Breast epithelium (tissue), 4 donors: Measurements from ENCODE around the gene KRT36. TPM values are rescaled to one million over a fixed set of nuclear protein-coding genes. Genes with fewer than 3 reads are reported as not detected.

Experiments
- DNase-seq, 2 donors: peaks; one replicate each; pipeline ENCODE4 v3.0.0-alpha.2; 2019; ENCODE audit warnings: low spot score in 2 of 2
- H3K27ac ChIP-seq, 2 donors: fragments of 200-600 bp; sonication (generic) in 1 of 2; one replicate each; pipeline ENCODE4 v1.5.1; 2016 to 2019; ENCODE audit warnings: mild to moderate bottlenecking in 1 of 2
- H3K27me3 ChIP-seq, 2 donors: fragments of 200-600 bp; sonication (generic) in 1 of 2; one replicate each; pipeline versions ENCODE4 v1.5.1 to v1.6.0; 2017 to 2019; ENCODE audit warnings: control low read depth in 1 of 2, mild to moderate bottlenecking in 1 of 2
- H3K36me3 ChIP-seq: fragments of 200-600 bp; one replicate; pipeline ENCODE4 v1.5.1; 2019
- H3K4me1 ChIP-seq, 2 donors: fragments of 200-600 bp; sonication (generic); one replicate each; pipeline ENCODE4 v1.5.1; 2016 to 2019; ENCODE audit warnings: control low read depth in 1 of 2
- H3K4me3 ChIP-seq, 3 donors: fragments of 200-600 bp; sonication (generic); 1 replicate in 2 of 3; 2 replicates in 1 of 3; pipeline ENCODE4 v1.5.1; 2016 to 2019; ENCODE audit warnings: mild to moderate bottlenecking in 3 of 3, moderate library complexity in 2 of 3
- H3K9me3 ChIP-seq, 2 donors: fragments of 200-600 bp; sonication (generic) in 1 of 2; one replicate each; pipeline ENCODE4 v1.5.1; 2016 to 2019; ENCODE audit warnings: control low read depth in 1 of 2
- POLR2A ChIP-seq: fragments of 450-650 bp; IDR thresholded peaks from one replicate; pipeline ENCODE4 v1.6.1; 2016; ENCODE audit warnings: antibody characterized with exemption, mild to moderate bottlenecking, moderate library complexity
- POLR2AphosphoS5 ChIP-seq, 3 donors: sonication (generic); formaldehyde crosslinking; IDR thresholded peaks; one replicate each; pipeline ENCODE4 v1.6.1; 2017; ENCODE audit warnings: antibody characterized with exemption in 3 of 3
- intact Hi-C: fragments of 100-400 bp; cut with DNase I; formaldehyde crosslinking; loops from one replicate; pipeline ENCODE4 v1.15.1; 2023; ENCODE audit warnings: low total_unique reads
- total RNA-seq, 3 donors: library from RNA; depleted of rRNA; stranded (reverse); fragments of >200 nt; gene quantifications; one replicate each; pipeline ENCODE4 v1.1.0, GENCODE V29; 2016
- TF ChIP-seq, protein P1 (sequence below), 3 donors: fragments of 450-650 bp; IDR thresholded peaks; one replicate each; pipeline ENCODE4 v1.5.1; 2016 to 2017; ENCODE audit warnings: antibody characterized with exemption in 3 of 3, mild to moderate bottlenecking in 3 of 3, moderate library complexity in 3 of 3

Gene KRT36
- total RNA-seq, 3 donors from 2014 or later = not detected

GRCh38 chr17:41455236-41455635, 34.5 kb downstream of the KRT36 start:
- Histone ChIP-seq H3K4me1 (no peaks in the 10 kb centered on the region), H3K9me3 (no peaks in the 10 kb centered on the region), H3K4me3 (no peak overlapping the region), H3K27me3 (no peaks in the 10 kb centered on the region), H3K36me3 (no peaks in the 10 kb centered on the region), H3K27ac (no peak overlapping the region)
- intact Hi-C loops = no loop called here
- TF ChIP-seq POLR2AphosphoS5 (IDR thresholded peaks at IDR 0.05) (no peak), POLR2A (no peak)
- TF ChIP-seq, protein P1, sequence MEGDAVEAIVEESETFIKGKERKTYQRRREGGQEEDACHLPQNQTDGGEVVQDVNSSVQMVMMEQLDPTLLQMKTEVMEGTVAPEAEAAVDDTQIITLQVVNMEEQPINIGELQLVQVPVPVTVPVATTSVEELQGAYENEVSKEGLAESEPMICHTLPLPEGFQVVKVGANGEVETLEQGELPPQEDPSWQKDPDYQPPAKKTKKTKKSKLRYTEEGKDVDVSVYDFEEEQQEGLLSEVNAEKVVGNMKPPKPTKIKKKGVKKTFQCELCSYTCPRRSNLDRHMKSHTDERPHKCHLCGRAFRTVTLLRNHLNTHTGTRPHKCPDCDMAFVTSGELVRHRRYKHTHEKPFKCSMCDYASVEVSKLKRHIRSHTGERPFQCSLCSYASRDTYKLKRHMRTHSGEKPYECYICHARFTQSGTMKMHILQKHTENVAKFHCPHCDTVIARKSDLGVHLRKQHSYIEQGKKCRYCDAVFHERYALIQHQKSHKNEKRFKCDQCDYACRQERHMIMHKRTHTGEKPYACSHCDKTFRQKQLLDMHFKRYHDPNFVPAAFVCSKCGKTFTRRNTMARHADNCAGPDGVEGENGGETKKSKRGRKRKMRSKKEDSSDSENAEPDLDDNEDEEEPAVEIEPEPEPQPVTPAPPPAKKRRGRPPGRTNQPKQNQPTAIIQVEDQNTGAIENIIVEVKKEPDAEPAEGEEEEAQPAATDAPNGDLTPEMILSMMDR (IDR thresholded peaks at IDR 0.05) = no peak
- no peak for DNase-seq

DNA sequence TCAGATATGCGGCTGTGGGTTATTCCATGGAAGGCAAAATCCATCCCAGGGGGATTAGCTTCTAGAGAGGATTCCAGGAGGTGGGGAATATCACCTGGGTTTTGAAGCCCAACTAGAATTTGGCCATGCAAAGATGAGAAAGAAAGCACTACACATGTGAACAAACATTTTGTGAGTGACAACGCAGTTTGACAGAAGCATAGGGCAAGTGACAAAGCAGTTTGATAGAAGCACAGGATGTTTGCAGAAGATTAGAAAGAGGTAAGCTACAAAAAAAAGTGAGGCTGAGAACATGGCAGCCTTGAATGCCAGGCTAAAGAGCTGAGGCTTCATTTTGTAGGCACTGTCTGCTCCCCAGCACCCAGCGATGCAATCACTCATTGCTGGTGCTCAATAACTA, 36.6 kb downstream of the KRT36 start:
- Histone ChIP-seq H3K9me3 (no peaks in the 10 kb centered on the region), H3K4me1 (no peaks in the 10 kb centered on the region), H3K36me3 (no peaks in the 10 kb centered on the region), H3K27me3 (no peaks in the 10 kb centered on the region), H3K27ac (no peak overlapping the region), H3K4me3 (no peak overlapping the region)
- intact Hi-C loops = no loop called here
- TF ChIP-seq, protein P1 (IDR thresholded peaks at IDR 0.05) = no peak
- TF ChIP-seq POLR2AphosphoS5 (IDR thresholded peaks at IDR 0.05) (no peak), POLR2A (no peak)
- no peak for DNase-seq

- H3K9me3 ChIP-seq = no peaks in the 10 kb centered on the region
- no peak for DNase-seq
- H3K27me3 ChIP-seq = no peaks in the 10 kb centered on the region
- H3K27ac ChIP-seq = no peak overlapping the region
- no peak for TF ChIP-seq POLR2AphosphoS5 (IDR thresholded peaks at IDR 0.05)
- no peak overlapping the region for H3K4me3 ChIP-seq
- no peaks in the 10 kb centered on the region for H3K4me1 ChIP-seq
- intact Hi-C loops = no loop called here
- no peaks in the 10 kb centered on the region for H3K36me3 ChIP-seq
These were observed 37.4 kb downstream of the KRT36 start for GRCh38 chr17:41452281-41452680.

- Histone ChIP-seq H3K27me3 (no peaks in the 10 kb centered on the region), H3K36me3 (no peaks in the 10 kb centered on the region), H3K9me3 (no peaks in the 10 kb centered on the region), H3K4me3 (no peak overlapping the region), H3K27ac (no peak overlapping the region), H3K4me1 (no peaks in the 10 kb centered on the region)
- no peak for DNase-seq
- no peak for TF ChIP-seq POLR2A
- TF ChIP-seq, protein P1 (IDR thresholded peaks at IDR 0.05) = no peak
- no peak for TF ChIP-seq POLR2AphosphoS5 (IDR thresholded peaks at IDR 0.05)
- intact Hi-C loops = no loop called here
These were observed 38.5 kb downstream of the KRT36 start for GRCh38 chr17:41451154-41451728.

DNA sequence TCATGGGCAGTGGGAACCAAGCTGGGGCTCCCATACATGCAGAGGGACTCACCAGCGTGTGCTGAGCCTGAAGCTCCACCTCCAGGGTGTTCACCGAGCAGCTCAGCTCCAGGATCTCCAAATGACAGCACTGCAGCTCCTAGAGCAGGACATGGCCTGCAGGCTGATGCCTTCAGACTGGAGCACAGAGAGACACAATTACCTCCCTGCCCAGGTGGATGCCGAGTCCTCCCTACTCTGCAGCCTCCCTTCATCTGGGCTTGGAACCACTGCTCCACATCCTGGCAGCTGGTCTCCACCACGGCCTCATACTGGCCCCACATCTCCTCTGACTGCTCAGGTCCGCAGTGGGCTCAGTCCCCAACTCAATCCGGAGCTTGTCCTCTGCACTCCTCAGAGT, 40.7 kb downstream of the KRT36 start:
- H3K27ac ChIP-seq = no peak overlapping the region
- TF ChIP-seq, protein P1 (IDR thresholded peaks at IDR 0.05) = no peak
- TF ChIP-seq POLR2A = no peak
- TF ChIP-seq POLR2AphosphoS5 (IDR thresholded peaks at IDR 0.05) = no peak
- intact Hi-C loops = no loop called here
- DNase-seq = no peak
- H3K4me1 ChIP-seq = no peaks in the 10 kb centered on the region
- H3K9me3 ChIP-seq = no peaks in the 10 kb centered on the region
- H3K27me3 ChIP-seq = no peaks in the 10 kb centered on the region
- no peaks in the 10 kb centered on the region for H3K36me3 ChIP-seq
- H3K4me3 ChIP-seq = no peak overlapping the region

GRCh38 chr17:41448506-41448905, 41.2 kb downstream of the KRT36 start:
- Histone ChIP-seq H3K4me3 (no peak overlapping the region), H3K36me3 (no peaks in the 10 kb centered on the region), H3K27ac (no peak overlapping the region), H3K9me3 (no peaks in the 10 kb centered on the region), H3K27me3 (no peaks in the 10 kb centered on the region), H3K4me1 (no peaks in the 10 kb centered on the region)
- TF ChIP-seq, protein P1 (IDR thresholded peaks at IDR 0.05) = no peak
- no peak for TF ChIP-seq POLR2A
- TF ChIP-seq POLR2AphosphoS5 (IDR thresholded peaks at IDR 0.05) = no peak
- DNase-seq = no peak
- intact Hi-C loops = no loop called here
